HepG2 (cell line): ENCODE measurements around the gene MYL6B. TPM values are rescaled to one million over a fixed set of nuclear protein-coding genes. Genes with fewer than 3 reads are reported as not detected.
A peak's percentile ranks its signal among the peaks of the same experiment; 100 is the strongest.

Experiments
- ADNP ChIP-seq: sonication (generic); formaldehyde crosslinking; IDR thresholded peaks from 2 replicates; pipeline ENCODE4 v1.4.0; 2020; ENCODE audit warnings: missing genetic modification reagents
- BCL3 ChIP-seq: sonication (generic); formaldehyde crosslinking; IDR thresholded peaks from 2 replicates; pipeline ENCODE4 v1.5.1; 2020; ENCODE audit warnings: mild to moderate bottlenecking, missing genetic modification reagents, moderate library complexity
- HMG20A ChIP-seq: IDR thresholded peaks from 2 replicates; pipeline ENCODE4 v1.6.1; 2016; ENCODE audit warnings: borderline replicate concordance
- KLF15 ChIP-seq: sonication (generic); formaldehyde crosslinking; IDR thresholded peaks from 2 replicates; pipeline ENCODE4 v1.8.1; 2023; ENCODE audit warnings: borderline replicate concordance, mild to moderate bottlenecking, inconsistent platforms, missing genetic modification reagents, mixed read lengths
- MEF2D ChIP-seq: sonication (generic); formaldehyde crosslinking; IDR thresholded peaks from 2 replicates; pipeline ENCODE4 v1.5.1; 2020; ENCODE audit warnings: mild to moderate bottlenecking, missing genetic modification reagents
- MTF2 ChIP-seq: sonication (generic); formaldehyde crosslinking; IDR thresholded peaks from 2 replicates; pipeline ENCODE4 v1.5.0; 2020; ENCODE audit warnings: missing genetic modification reagents, borderline replicate concordance
- PRDM15 ChIP-seq: sonication (generic); formaldehyde crosslinking; IDR thresholded peaks from 2 replicates; pipeline ENCODE4 v1.4.0; 2020; ENCODE audit warnings: missing genetic modification reagents
- SATB2 ChIP-seq: sonication (generic); formaldehyde crosslinking; IDR thresholded peaks from 2 replicates; pipeline ENCODE4 v1.5.0; 2020; ENCODE audit warnings: missing genetic modification reagents
- SIX1 ChIP-seq: sonication (generic); formaldehyde crosslinking; IDR thresholded peaks from 2 replicates; pipeline ENCODE4 v1.4.0; 2020; ENCODE audit warnings: missing genetic modification reagents, borderline replicate concordance
- SKI ChIP-seq: fragments of 450-650 bp; IDR thresholded peaks from one replicate; pipeline ENCODE4 v1.6.1; 2018; ENCODE audit warnings: mild to moderate bottlenecking; ENCODE audit not compliant: partially characterized antibody
- SMYD3 ChIP-seq: sonication (generic); formaldehyde crosslinking; IDR thresholded peaks from 2 replicates; pipeline ENCODE4 v1.8.1; 2023; ENCODE audit warnings: mild to moderate bottlenecking, missing genetic modification reagents
- SRSF4 ChIP-seq: fragments of 200-400 bp; formaldehyde crosslinking; IDR thresholded peaks from one replicate; pipeline ENCODE4 v1.6.1; 2018; ENCODE audit warnings: mild to moderate bottlenecking, low read depth, low read length, moderate library complexity; ENCODE audit not compliant: poor library complexity, severe bottlenecking
- ZBTB14 ChIP-seq: sonication (generic); formaldehyde crosslinking; IDR thresholded peaks from 2 replicates; pipeline ENCODE4 v1.4.0; 2020; ENCODE audit warnings: missing genetic modification reagents
- ZBTB7B ChIP-seq: sonication (generic); formaldehyde crosslinking; IDR thresholded peaks from 2 replicates; pipeline ENCODE4 v1.4.0; 2020; ENCODE audit warnings: missing genetic modification reagents
- ZHX1 ChIP-seq: sonication (generic); formaldehyde crosslinking; IDR thresholded peaks from 2 replicates; pipeline ENCODE4 v1.8.1; 2022; ENCODE audit warnings: low read depth, mild to moderate bottlenecking, missing genetic modification reagents
- ZMYM4 ChIP-seq: sonication (generic); formaldehyde crosslinking; IDR thresholded peaks from 2 replicates; pipeline ENCODE4 v1.8.1; 2023; ENCODE audit warnings: mild to moderate bottlenecking, missing genetic modification reagents
- ZNF331 ChIP-seq: sonication (generic); formaldehyde crosslinking; IDR thresholded peaks from 2 replicates; pipeline ENCODE4 v1.4.0; 2020; ENCODE audit warnings: missing genetic modification reagents
- ZNF496 ChIP-seq: sonication (generic); formaldehyde crosslinking; IDR thresholded peaks from 2 replicates; pipeline ENCODE4 v1.8.1; 2023; ENCODE audit warnings: mild to moderate bottlenecking, moderate library complexity, missing genetic modification reagents; ENCODE audit not compliant: insufficient replicate concordance
- ZNF501 ChIP-seq: sonication (generic); formaldehyde crosslinking; IDR thresholded peaks from 2 replicates; pipeline ENCODE4 v1.5.1; 2020; ENCODE audit warnings: mild to moderate bottlenecking, moderate library complexity, missing genetic modification reagents
- ZNF564 ChIP-seq: sonication (generic); formaldehyde crosslinking; IDR thresholded peaks from 2 replicates; pipeline ENCODE4 v1.8.1; 2023; ENCODE audit warnings: mild to moderate bottlenecking, missing genetic modification reagents
- polyA plus RNA-seq, 8 experiments: library from polyadenylated mRNA; depleted of rRNA in 3 of 8; stranded (reverse) in 7 of 8; unstranded in 1 of 8; fragments of >200 nt; fragmentation: Illumina TruSeq in 4 of 8; extraction: Trizol in 4 of 8; gene quantifications; 2 replicates each; pipeline versions ENCODE4 v1.2.1 to v1.2.3, GENCODE V29; 2011 to 2016; ENCODE audit warnings: low read depth in 4 of 8, missing spikeins in 1 of 8, mixed read lengths in 1 of 8; ENCODE audit not compliant: insufficient read depth in 1 of 8
- total RNA-seq, 5 experiments: library from RNA; depleted of rRNA; stranded (reverse); fragments of >200 nt; fragmentation: Illumina TruSeq; extraction: Trizol; gene quantifications; 2 replicates each; pipeline ENCODE4 v1.2.3, GENCODE V29; 2016; ENCODE audit warnings: low read depth in 1 of 5

MYL6B gene
- total and polyA plus RNA-seq, 2 of the 13 experiments (the other 11 are each of a cell fraction or from before 2014, with no cell fraction given) = 75.7 to 88.7 TPM

GRCh38 chr12:56117778-56118687, 34.4 kb upstream of the MYL6B start, which contains the start of gene ZC3H10 (continued):
- no peak; the same call in 1 of the 2 replicates for TF ChIP-seq ZBTB14 (CRISPR knock-in tag)
- TF ChIP-seq ZBTB7B = 0 out of 2 replicates have a peak, but pooled peaks have one; percentile 34
- TF ChIP-seq ADNP (CRISPR knock-in tag) = no peak
- no peak for TF ChIP-seq SRSF4
- TF ChIP-seq SMYD3 = 0 out of 2 replicates have a peak, but pooled peaks have one; percentile 53
- TF ChIP-seq ZNF496 (CRISPR knock-in tag) = no peak
- TF ChIP-seq KLF15 (CRISPR knock-in tag) = no peak
- TF ChIP-seq SKI = peak; percentile 37
- TF ChIP-seq SATB2 = no peak
- TF ChIP-seq PRDM15 = no peak
- TF ChIP-seq ZNF564 = peak; percentile 73; the same call in 1 of the 2 replicates
- TF ChIP-seq ZNF501 (CRISPR knock-in tag) = peak; percentile 80
- peak; percentile 94 for TF ChIP-seq ZMYM4 (CRISPR knock-in tag)
- peak; percentile 94 for TF ChIP-seq ZNF331 (CRISPR knock-in tag)
- TF ChIP-seq HMG20A (CRISPR knock-in tag) = no peak
- TF ChIP-seq ZHX1 (CRISPR knock-in tag) = peak; percentile 84; the same call in 1 of the 2 replicates
- peak; percentile 89; the same call in 1 of the 2 replicates for TF ChIP-seq MEF2D (CRISPR knock-in tag)
- TF ChIP-seq SIX1 = peak; percentile 58; the same call in 1 of the 2 replicates
- TF ChIP-seq BCL3 (CRISPR knock-in tag) = no peak; the same call in 1 of the 2 replicates
- TF ChIP-seq MTF2 (CRISPR knock-in tag) = no peak
